Kidney (tissue), 14 donors: Measurements from ENCODE around the gene OSER1. TPM values are rescaled to one million over a fixed set of nuclear protein-coding genes. Genes with fewer than 3 reads are reported as not detected.

ENCODE experiments used
- DNase-seq, 5 donors: peaks; one replicate each; pipeline ENCODE4 v3.0.0-alpha.2; 2013 to 2020
- FAIRE-seq: peaks from 2 replicates; lab custom pipeline; 2012; peaks lifted over from hg19 to GRCh38; lab: Jason Lieb, UNC
- H3K27ac ChIP-seq, 2 donors: one replicate each; pipeline ENCODE4 v1.7.0; 2013; ENCODE audit warnings: low read depth in 2 of 2, low read length in 2 of 2, inconsistent platforms in 1 of 2
- H3K27me3 ChIP-seq: one replicate; pipeline ENCODE4 v1.7.1; 2013; ENCODE audit warnings: low read length, inconsistent platforms; ENCODE audit not compliant: control insufficient read depth, insufficient read depth
- H3K36me3 ChIP-seq, 3 donors: one replicate each; pipeline versions ENCODE4 v1.7.0 to v1.7.1; 2013; ENCODE audit warnings: low read length in 3 of 3, control low read depth in 1 of 3, inconsistent platforms in 1 of 3; ENCODE audit not compliant: insufficient read depth in 3 of 3, control insufficient read depth in 2 of 3
- H3K4me1 ChIP-seq, 3 donors: one replicate each; pipeline versions ENCODE4 v1.7.0 to v1.7.1; 2013; ENCODE audit warnings: low read length in 3 of 3, inconsistent platforms in 1 of 3, low read depth in 1 of 3; ENCODE audit not compliant: control insufficient read depth in 2 of 3, insufficient read depth in 2 of 3
- H3K4me3 ChIP-seq, 3 donors: one replicate each; pipeline versions ENCODE4 v1.7.0 to v1.8.1; 2013; ENCODE audit warnings: low read length in 3 of 3, control low read depth in 1 of 3, inconsistent platforms in 1 of 3
- H3K9ac ChIP-seq, 3 donors: one replicate each; pipeline versions ENCODE4 v1.7.0 to v1.7.1; 2013; ENCODE audit warnings: low read length in 3 of 3, control low read depth in 1 of 3, inconsistent platforms in 1 of 3
- H3K9me3 ChIP-seq, 3 donors: one replicate each; pipeline versions ENCODE4 v1.7.0 to v1.7.1; 2013; ENCODE audit warnings: low read length in 3 of 3, control low read depth in 1 of 3, inconsistent platforms in 1 of 3; ENCODE audit not compliant: control insufficient read depth in 2 of 3, insufficient read depth in 1 of 3
- CTCF ChIP-seq: IDR thresholded peaks from 3 replicates; pipeline ENCODE4 v1.5.1; 2012; ENCODE audit warnings: mild to moderate bottlenecking, moderate library complexity, borderline replicate concordance; ENCODE audit not compliant: insufficient read depth; ENCODE audit errors: extremely low read depth
- intact Hi-C: fragments of 100-400 bp; cut with DNase I; formaldehyde crosslinking; loops from one replicate; pipeline ENCODE4 v1.11.1; 2022
- polyA plus RNA-seq: library from polyadenylated mRNA; stranded (reverse); fragments of 350-450 nt; fragmentation: Illumina TruSeq; extraction: RNeasy Lipid Tissue Mini Kit (QIAGEN cat#74804); gene quantifications from one replicate; pipeline ENCODE4 v1.2.3, GENCODE V29; 2014; ENCODE audit warnings: low read depth, low replicate concordance; ENCODE audit not compliant: insufficient read depth
- total RNA-seq: library from RNA; stranded (reverse); fragmentation: NEBNext Ultra II Directional; extraction: Animal tissue kit (Norgen Biotek cat#: 25700); gene quantifications from one replicate; pipeline ENCODE4 v1.2.1, GENCODE V29; 2021
- donor health status: control.
- donor health status: control.
- donor health status: control.
- donor health status: control.
- donor health status: control.
- donor health status: DM: yes; HTN: yes; CAD: no.
- donor health status: Normal renal cell carcinoma (clear cell type).

OSER1 gene
- total and polyA plus RNA-seq, 2 donors from 2014 or later = 29.3 to 33.5 TPM

GRCh38 chr20:44176833-44177534 is 33.6 kb downstream of the OSER1 start:
- H3K9me3 ChIP-seq = no peaks in the 10 kb centered on the region
- intact Hi-C loops = no loop called here

GRCh38 chr20:44174996-44175765 is 35.4 kb downstream of the OSER1 start:
- Histone ChIP-seq H3K9ac (no peak overlapping the region), H3K27ac (no peak overlapping the region)
- no peak for TF ChIP-seq CTCF

More at GRCh38 chr20:44176833-44177534, 33.6 kb downstream of the OSER1 start:
- Histone ChIP-seq H3K27ac (no peak overlapping the region), H3K9ac (no peak overlapping the region), H3K4me1 (no peaks in the 10 kb centered on the region), H3K27me3 (no peaks in the 10 kb centered on the region), H3K4me3 (no peak overlapping the region), H3K36me3 (no peaks in the 10 kb centered on the region)
- DNase-seq (peak in 1 of 5 donors; percentile 84), FAIRE-seq (no peak)
- no peak for TF ChIP-seq CTCF

GRCh38 chr20:44173846-44174245 is 36.7 kb downstream of the OSER1 start:
- no peaks in the 10 kb centered on the region for H3K4me1 ChIP-seq
- no peaks in the 10 kb centered on the region for H3K9me3 ChIP-seq
- H3K4me3 ChIP-seq = no peak overlapping the region
- H3K27ac ChIP-seq = no peak overlapping the region
- intact Hi-C loops = no loop called here
- H3K27me3 ChIP-seq = no peaks in the 10 kb centered on the region
- DNase-seq = no peak
- FAIRE-seq = no peak
- no peak for TF ChIP-seq CTCF
- H3K9ac ChIP-seq = no peak overlapping the region
- H3K36me3 ChIP-seq = no peaks in the 10 kb centered on the region

More at GRCh38 chr20:44174996-44175765, 35.4 kb downstream of the OSER1 start:
- Histone ChIP-seq H3K4me1 (no peaks in the 10 kb centered on the region), H3K36me3 (no peaks in the 10 kb centered on the region), H3K4me3 (no peak overlapping the region), H3K27me3 (no peaks in the 10 kb centered on the region), H3K9me3 (no peaks in the 10 kb centered on the region)
- DNase-seq (no peak), FAIRE-seq (no peak)
- intact Hi-C loops = no loop called here
